ENCODE data around the gene CAPNS1. TPM values are rescaled to one million over a fixed set of nuclear protein-coding genes. Genes with fewer than 3 reads are reported as not detected.

The CAPNS1 gene
- total and polyA plus RNA-seq, 2 of the 13 experiments (the other 11 are each of a cell fraction or from before 2014, with no cell fraction given), result 322 to 526 TPM

DNA sequence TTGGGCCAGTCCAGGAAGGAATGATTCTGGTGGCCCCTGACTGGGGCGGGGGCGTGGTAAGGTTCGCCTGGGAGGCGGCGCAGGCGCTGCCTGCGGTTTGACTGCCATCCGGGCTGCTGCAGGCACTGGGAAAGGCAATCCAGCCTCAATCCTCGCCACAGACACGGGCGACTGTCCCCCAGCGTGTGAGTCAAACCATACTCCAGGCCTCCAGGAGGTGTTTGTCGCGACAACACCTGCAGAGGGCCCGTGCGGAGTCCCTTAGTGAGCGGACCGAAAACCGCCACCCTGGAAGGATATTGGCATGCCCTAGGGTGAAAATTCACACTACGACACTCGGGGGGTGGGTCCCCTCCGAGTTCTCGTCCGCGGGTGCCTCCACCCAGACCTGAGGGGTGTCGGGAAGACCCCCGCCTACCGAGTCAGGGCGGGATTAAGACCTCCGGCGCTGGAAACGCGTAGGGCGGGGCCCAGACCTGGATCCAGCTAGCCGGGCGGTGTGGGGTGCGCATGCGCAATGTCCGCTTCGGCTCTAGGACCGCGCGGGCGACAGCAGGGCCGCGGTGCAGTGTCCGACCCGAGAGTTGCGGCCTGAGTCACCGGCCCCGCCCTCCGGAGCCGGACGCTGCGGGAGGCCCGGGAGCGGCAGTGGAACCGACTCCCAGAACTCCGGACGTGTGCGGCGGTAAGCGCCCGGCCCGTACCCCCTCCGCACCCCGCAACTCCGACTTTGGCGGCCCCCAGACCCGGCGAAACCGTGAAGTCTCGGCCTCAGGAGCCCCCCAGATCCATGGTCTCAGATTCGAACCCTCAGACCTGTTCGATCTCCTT is at the start of gene CAPNS1 (continued):
- no peak for TF ChIP-seq ZNF253 (CRISPR knock-in tag; IDR thresholded peaks at IDR 0.05; ENCODE audit: borderline replicate concordance)
- TF ChIP-seq NFATC3 (CRISPR knock-in tag; IDR thresholded peaks at IDR 0.05), result no peak
- TF ChIP-seq MXD4 (CRISPR knock-in tag; IDR thresholded peaks at IDR 0.05), result no peak; the same call in 1 of the 2 replicates
- TF ChIP-seq ZNF414 (CRISPR knock-in tag; IDR thresholded peaks at IDR 0.05), result peak; percentile 90
- TF ChIP-seq ZNF7 (CRISPR knock-in tag; IDR thresholded peaks at IDR 0.05), result no peak
- TF ChIP-seq, protein P1, sequence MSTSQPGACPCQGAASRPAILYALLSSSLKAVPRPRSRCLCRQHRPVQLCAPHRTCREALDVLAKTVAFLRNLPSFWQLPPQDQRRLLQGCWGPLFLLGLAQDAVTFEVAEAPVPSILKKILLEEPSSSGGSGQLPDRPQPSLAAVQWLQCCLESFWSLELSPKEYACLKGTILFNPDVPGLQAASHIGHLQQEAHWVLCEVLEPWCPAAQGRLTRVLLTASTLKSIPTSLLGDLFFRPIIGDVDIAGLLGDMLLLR (CRISPR knock-in tag; IDR thresholded peaks at IDR 0.05), result no peak
- TF ChIP-seq SOX5 (CRISPR knock-in tag; IDR thresholded peaks at IDR 0.05; ENCODE audit: borderline replicate concordance), result no peak
- peak; percentile 89; the same call in 1 of the 2 replicates for TF ChIP-seq ZNF790 (CRISPR knock-in tag; IDR thresholded peaks at IDR 0.05; ENCODE audit: borderline replicate concordance)
- TF ChIP-seq ZBTB3 (CRISPR knock-in tag; IDR thresholded peaks at IDR 0.05; ENCODE audit: borderline replicate concordance, low read depth), result peak; percentile 29; the same call in 1 of the 2 replicates
- 0 out of 2 replicates have a peak, but pooled peaks have one; percentile 63 for TF ChIP-seq TOPORS (CRISPR knock-in tag; IDR thresholded peaks at IDR 0.05)
- TF ChIP-seq, protein P2, sequence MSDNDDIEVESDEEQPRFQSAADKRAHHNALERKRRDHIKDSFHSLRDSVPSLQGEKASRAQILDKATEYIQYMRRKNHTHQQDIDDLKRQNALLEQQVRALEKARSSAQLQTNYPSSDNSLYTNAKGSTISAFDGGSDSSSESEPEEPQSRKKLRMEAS (IDR thresholded peaks at IDR 0.05), result peak; percentile 58; the same call in 1 of the 2 replicates
- TF ChIP-seq, protein P3, sequence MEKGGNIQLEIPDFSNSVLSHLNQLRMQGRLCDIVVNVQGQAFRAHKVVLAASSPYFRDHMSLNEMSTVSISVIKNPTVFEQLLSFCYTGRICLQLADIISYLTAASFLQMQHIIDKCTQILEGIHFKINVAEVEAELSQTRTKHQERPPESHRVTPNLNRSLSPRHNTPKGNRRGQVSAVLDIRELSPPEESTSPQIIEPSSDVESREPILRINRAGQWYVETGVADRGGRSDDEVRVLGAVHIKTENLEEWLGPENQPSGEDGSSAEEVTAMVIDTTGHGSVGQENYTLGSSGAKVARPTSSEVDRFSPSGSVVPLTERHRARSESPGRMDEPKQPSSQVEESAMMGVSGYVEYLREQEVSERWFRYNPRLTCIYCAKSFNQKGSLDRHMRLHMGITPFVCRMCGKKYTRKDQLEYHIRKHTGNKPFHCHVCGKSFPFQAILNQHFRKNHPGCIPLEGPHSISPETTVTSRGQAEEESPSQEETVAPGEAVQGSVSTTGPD (CRISPR knock-in tag; IDR thresholded peaks at IDR 0.05), result no peak
- TF ChIP-seq CBX1 (IDR thresholded peaks at IDR 0.05; ENCODE audit: low read depth), result peak; percentile 82
- TF ChIP-seq NFYB (CRISPR knock-in tag; IDR thresholded peaks at IDR 0.05), result 0 out of 2 replicates have a peak, but pooled peaks have one; percentile 34
- TF ChIP-seq, protein P4, sequence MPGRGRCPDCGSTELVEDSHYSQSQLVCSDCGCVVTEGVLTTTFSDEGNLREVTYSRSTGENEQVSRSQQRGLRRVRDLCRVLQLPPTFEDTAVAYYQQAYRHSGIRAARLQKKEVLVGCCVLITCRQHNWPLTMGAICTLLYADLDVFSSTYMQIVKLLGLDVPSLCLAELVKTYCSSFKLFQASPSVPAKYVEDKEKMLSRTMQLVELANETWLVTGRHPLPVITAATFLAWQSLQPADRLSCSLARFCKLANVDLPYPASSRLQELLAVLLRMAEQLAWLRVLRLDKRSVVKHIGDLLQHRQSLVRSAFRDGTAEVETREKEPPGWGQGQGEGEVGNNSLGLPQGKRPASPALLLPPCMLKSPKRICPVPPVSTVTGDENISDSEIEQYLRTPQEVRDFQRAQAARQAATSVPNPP (CRISPR knock-in tag; IDR thresholded peaks at IDR 0.05), result no peak
- TF ChIP-seq ZNF570 (CRISPR knock-in tag; IDR thresholded peaks at IDR 0.05; ENCODE audit: borderline replicate concordance), result no peak
- TF ChIP-seq ZNF264 (CRISPR knock-in tag; IDR thresholded peaks at IDR 0.05), result no peak; the same call in 1 of the 2 replicates
- TF ChIP-seq, protein P5, sequence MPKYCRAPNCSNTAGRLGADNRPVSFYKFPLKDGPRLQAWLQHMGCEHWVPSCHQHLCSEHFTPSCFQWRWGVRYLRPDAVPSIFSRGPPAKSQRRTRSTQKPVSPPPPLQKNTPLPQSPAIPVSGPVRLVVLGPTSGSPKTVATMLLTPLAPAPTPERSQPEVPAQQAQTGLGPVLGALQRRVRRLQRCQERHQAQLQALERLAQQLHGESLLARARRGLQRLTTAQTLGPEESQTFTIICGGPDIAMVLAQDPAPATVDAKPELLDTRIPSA (CRISPR knock-in tag; IDR thresholded peaks at IDR 0.05; ENCODE audit: borderline replicate concordance), result no peak
- TF ChIP-seq ZNF343 (CRISPR knock-in tag; IDR thresholded peaks at IDR 0.05), result 0 out of 2 replicates have a peak, but pooled peaks have one; percentile 64
- peak; percentile 52; the same call in 1 of the 2 replicates for TF ChIP-seq ISL2 (CRISPR knock-in tag; IDR thresholded peaks at IDR 0.05)
- peak; percentile 22 for TF ChIP-seq ZNF18 (CRISPR knock-in tag; IDR thresholded peaks at IDR 0.05; ENCODE audit: insufficient replicate concordance)
- no peak for TF ChIP-seq CEBPB (IDR thresholded peaks at IDR 0.05; ENCODE audit: borderline replicate concordance, low read depth, low read length)
- no peak for TF ChIP-seq AHR (CRISPR knock-in tag; IDR thresholded peaks at IDR 0.05)

All from HepG2 (cell line).